ENCODE measurements around the gene VEGFC.

DNA sequence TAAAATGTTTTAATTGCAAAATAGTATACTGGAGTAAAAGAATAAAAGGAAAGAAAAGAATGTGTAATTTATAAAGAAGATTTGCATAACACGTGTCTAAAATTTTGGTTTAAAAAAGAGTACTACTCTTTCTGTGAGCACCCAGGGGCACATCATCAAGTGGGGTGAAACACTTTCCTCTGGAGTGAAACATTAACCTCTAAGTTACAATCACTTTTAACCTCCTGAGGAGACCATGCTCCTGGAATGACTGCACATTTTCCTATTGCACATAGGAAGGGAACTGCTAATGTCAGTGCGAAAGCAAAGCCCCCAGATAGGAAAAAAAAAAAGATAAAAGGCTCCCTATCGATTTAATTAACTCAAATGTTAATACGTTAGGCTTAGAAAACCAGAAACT lies 13.3 kb downstream of the VEGFC start:
- TF ChIP-seq, protein P1, sequence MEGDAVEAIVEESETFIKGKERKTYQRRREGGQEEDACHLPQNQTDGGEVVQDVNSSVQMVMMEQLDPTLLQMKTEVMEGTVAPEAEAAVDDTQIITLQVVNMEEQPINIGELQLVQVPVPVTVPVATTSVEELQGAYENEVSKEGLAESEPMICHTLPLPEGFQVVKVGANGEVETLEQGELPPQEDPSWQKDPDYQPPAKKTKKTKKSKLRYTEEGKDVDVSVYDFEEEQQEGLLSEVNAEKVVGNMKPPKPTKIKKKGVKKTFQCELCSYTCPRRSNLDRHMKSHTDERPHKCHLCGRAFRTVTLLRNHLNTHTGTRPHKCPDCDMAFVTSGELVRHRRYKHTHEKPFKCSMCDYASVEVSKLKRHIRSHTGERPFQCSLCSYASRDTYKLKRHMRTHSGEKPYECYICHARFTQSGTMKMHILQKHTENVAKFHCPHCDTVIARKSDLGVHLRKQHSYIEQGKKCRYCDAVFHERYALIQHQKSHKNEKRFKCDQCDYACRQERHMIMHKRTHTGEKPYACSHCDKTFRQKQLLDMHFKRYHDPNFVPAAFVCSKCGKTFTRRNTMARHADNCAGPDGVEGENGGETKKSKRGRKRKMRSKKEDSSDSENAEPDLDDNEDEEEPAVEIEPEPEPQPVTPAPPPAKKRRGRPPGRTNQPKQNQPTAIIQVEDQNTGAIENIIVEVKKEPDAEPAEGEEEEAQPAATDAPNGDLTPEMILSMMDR (IDR thresholded peaks at IDR 0.05; ENCODE audit: low read length), result no peak
- no peak for TF ChIP-seq EZH2 (IDR thresholded peaks at IDR 0.05; ENCODE audit: borderline replicate concordance, low read length)

All from OCI-LY1 (cell line).